T-helper 2 cell treated with Interferon-gamma antibody and Interleukin-4, amounts not matched to agents 5 μg/mL and 100 μg/mL, for 36 hours (primary cell): Measurements from ENCODE around the gene SLC9C2.
"Not testable (repeated sequence)": the region's sequence is repeated elsewhere in the genome, so short reads cannot be mapped to it uniquely, and the experiment has no call there.

Experiments
- DNase-seq: peaks from one replicate; pipeline ENCODE4 v3.0.0; 2021; ENCODE audit warnings: low spot score
- H3K27ac Mint-ChIP-seq: one replicate; pipeline ENCODE4 v1.8.0; 2021; ENCODE audit warnings: mild to moderate bottlenecking, mixed read lengths
- H3K27me3 Mint-ChIP-seq: one replicate; pipeline ENCODE4 v1.8.0; 2021; ENCODE audit warnings: low read depth, mixed read lengths
- H3K36me3 Mint-ChIP-seq: one replicate; pipeline ENCODE4 v1.8.0; 2021; ENCODE audit warnings: low read depth, mixed read lengths
- H3K4me1 Mint-ChIP-seq: one replicate; pipeline ENCODE4 v1.8.0; 2021; ENCODE audit warnings: low read depth, mixed read lengths
- H3K4me3 Mint-ChIP-seq: one replicate; pipeline ENCODE4 v1.8.0; 2022; ENCODE audit warnings: mild to moderate bottlenecking, moderate library complexity, mixed read lengths
- H3K9me3 Mint-ChIP-seq: one replicate; pipeline ENCODE4 v1.8.0; 2021; ENCODE audit warnings: mixed read lengths

The SLC9C2 gene

DNA sequence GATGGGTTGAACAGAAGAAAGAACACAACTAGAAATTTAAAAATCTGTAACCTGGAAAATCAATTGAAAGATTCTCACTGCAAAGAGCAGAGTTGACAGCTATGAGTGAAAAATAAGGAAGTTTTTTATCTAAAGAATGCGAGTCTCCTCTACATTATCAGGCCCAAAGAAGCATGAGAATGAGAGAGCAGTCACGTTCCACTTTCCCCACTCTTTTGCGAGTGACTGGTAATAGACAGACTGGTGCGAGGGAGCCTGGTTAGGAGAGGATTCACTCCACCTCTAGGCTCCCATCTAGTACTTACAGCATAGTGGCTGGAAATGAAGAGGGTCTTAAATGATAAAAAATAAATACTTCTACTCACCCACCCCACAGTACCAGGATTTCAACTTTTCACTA lies 73.8 kb downstream of the SLC9C2 start:
- Mint-ChIP-seq H3K36me3 (no peaks in the 10 kb centered on the region), H3K27me3 (no peaks in the 10 kb centered on the region), H3K4me3 (no peak overlapping the region), H3K4me1 (peaks cover 6% of the 10 kb centered on the region), H3K27ac (no peak overlapping the region), H3K9me3 (no peaks in the 10 kb centered on the region)
- DNase-seq, result no peak

DNA sequence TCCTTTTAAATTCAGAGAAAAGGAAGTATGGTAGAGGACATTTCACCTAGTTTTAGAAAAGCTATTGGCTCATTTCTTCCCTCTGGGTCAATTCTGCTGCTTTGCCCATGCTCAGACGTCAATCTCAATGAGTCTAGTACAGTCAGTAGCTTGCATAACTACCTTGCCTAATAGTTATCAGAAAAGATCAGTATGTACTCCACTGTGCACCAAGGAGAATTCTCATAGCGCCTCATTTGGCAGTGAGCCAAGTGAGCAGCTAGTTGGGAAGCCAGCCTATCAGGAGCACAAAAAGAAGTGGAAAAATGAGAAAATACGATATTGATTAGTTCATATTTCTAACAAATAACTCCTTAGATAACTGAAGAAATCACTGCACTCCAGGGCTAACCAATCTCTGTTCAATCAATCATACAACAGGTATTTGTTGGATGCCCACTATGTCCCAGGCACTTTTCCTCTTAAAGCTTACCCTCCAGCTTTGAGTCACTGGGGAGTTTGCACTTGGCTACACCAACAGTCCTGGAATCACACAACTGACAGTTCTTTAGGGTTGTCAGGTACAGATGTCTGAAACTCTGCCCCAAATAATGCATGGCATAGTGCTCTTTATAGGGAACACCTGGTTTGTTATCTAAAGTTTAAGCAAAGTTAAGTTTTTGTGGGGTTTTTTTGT lies 75.6 kb downstream of the SLC9C2 start:
- DNase-seq, result no peak
- Mint-ChIP-seq H3K27ac (no peak overlapping the region), H3K36me3 (no peaks in the 10 kb centered on the region), H3K9me3 (no peaks in the 10 kb centered on the region), H3K4me1 (peaks cover 5% of the 10 kb centered on the region), H3K27me3 (no peaks in the 10 kb centered on the region), H3K4me3 (no peak overlapping the region)

DNA sequence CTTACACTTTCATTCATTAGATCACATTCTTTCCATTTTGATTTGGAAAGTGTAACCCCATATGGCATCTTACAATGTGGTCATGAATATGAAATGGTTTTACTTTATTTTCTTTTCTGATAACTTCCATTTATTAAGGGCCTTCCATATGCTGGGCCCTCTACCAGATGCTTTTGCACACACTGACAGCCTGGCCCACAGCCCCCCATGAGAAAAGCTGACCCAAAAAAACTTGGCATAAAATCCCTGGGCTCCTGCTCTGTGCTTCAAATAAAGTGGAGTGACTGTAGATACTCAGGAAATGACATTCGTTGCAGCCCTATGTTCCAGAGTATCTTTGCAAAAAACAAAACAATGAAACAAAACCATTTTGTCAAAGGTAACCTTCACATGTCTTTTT lies 76.9 kb downstream of the SLC9C2 start:
- Mint-ChIP-seq H3K36me3 (no peaks in the 10 kb centered on the region), H3K4me1 (no peaks in the 10 kb centered on the region), H3K27ac (no peak overlapping the region), H3K9me3 (no peaks in the 10 kb centered on the region), H3K4me3 (no peak overlapping the region), H3K27me3 (no peaks in the 10 kb centered on the region)
- no peak for DNase-seq

DNA sequence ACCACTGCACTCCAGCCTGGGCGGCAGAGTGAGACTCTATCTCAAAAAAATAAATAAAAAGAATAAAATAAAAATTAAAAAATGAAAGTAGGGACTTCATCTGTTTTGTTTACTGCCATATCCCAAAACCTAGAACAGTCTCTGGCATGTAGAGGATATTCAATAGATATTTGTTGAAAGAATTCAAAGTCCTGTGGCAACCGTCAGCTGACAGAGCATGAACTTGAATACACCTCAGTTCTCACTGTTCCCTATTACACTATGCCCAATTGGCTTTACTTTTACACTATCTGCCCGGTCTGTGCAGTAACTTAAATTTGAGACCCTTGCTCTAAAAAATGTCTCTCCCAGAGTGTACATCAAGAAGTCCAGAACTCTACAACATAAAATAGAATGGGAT lies 79.5 kb downstream of the SLC9C2 start:
- H3K4me3 Mint-ChIP-seq, result no peak overlapping the region
- H3K27ac Mint-ChIP-seq, result no peak overlapping the region
- no peaks in the 10 kb centered on the region for H3K36me3 Mint-ChIP-seq
- H3K9me3 Mint-ChIP-seq, result no peaks in the 10 kb centered on the region
- H3K4me1 Mint-ChIP-seq, result peaks cover 2% of the 10 kb centered on the region
- no peaks in the 10 kb centered on the region for H3K27me3 Mint-ChIP-seq
- no peak for DNase-seq

DNA sequence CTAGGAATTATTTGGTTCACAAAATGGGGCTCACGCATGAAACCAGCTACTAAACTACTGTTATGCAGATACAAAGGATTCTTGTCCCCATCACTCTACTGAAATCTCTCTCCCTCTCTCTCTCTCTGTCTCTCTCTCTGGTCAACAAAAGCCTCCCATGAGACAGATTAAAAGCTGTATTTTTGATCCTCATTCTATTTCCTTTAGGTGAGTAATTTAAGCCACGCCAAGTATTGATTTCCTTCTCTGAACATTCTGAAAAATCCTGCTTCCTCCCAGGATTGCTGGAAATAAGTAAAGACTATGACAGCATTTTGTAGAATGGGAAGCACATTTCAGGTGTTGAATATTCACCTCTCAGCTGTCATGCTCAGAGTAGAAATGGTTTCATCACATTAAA lies 82.1 kb downstream of the SLC9C2 start:
- Mint-ChIP-seq H3K36me3 (no peaks in the 10 kb centered on the region), H3K27ac (no peak overlapping the region), H3K9me3 (no peaks in the 10 kb centered on the region), H3K27me3 (peaks cover under 1% of the 10 kb centered on the region), H3K4me1 (peaks cover 2% of the 10 kb centered on the region), H3K4me3 (no peak overlapping the region)
- DNase-seq, result no peak

DNA sequence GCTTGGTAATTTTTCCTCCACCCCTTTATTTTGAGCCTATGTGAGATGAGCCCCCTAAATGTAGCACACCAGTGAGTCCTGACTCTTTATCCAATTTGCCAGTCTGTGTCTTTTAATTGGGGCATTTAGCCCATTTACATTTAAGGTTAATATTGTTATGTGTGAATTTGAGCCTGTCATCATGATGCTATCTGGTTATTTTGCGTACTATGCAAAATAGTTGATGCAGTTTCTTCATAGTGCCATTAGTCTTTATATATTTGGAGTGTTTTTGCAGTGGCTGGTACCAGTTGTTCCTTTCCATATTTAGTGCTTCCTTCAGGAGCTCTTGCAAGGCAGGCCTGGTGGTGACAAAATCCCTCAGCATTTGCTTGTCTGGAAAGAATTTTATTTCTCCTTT lies 88.4 kb downstream of the SLC9C2 start:
- not testable (repeated sequence) for H3K9me3 Mint-ChIP-seq, H3K4me1 Mint-ChIP-seq, H3K27me3 Mint-ChIP-seq, H3K36me3 Mint-ChIP-seq, DNase-seq, H3K27ac Mint-ChIP-seq, H3K4me3 Mint-ChIP-seq

DNA sequence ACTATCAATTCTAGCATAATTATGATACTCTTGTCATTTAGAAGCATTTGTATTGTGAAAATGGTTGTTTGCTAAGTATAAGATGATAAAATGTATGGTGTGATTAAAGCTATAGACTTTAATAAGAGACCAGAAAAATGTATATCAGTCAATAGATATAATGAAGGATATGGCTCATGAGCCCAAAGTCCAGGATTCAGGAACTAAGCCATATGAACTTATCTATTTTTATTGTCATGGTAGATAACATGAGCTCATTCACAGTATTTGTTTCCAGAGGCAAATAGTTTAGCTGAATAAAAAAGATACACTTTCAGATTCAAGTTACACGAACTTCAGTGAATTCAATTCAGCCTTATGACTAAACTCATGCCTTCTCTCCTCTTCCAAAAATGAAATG lies 93.1 kb downstream of the SLC9C2 start:
- Mint-ChIP-seq H3K4me3 (no peak overlapping the region), H3K9me3 (peaks cover 8% of the 10 kb centered on the region), H3K27me3 (peaks cover 10% of the 10 kb centered on the region), H3K36me3 (no peaks in the 10 kb centered on the region), H3K27ac (no peak overlapping the region), H3K4me1 (no peaks in the 10 kb centered on the region)
- no peak for DNase-seq

DNA sequence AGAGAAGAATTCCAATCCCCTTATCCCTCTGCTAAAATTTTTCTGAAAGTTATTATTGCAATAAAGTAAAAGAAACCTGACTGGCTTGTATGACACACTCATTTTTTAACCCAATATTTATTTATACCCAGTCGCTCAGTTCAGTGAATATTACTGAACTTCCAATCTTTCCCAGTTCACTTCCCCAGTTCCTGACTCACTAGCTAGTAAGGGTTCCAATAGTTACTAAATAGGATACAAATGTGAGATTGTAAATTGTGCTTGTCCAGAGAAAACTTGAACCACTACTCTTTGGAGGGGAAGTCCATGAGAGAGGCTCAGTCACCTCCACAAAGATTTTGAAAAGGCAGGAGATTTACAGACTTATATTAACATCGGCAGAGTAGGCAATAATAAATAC lies 94.3 kb downstream of the SLC9C2 start:
- H3K27ac Mint-ChIP-seq, result no peak overlapping the region
- peaks cover 4% of the 10 kb centered on the region for H3K27me3 Mint-ChIP-seq
- no peak for DNase-seq
- peaks cover 2% of the 10 kb centered on the region for H3K9me3 Mint-ChIP-seq
- H3K4me1 Mint-ChIP-seq, result no peaks in the 10 kb centered on the region
- no peak overlapping the region for H3K4me3 Mint-ChIP-seq
- H3K36me3 Mint-ChIP-seq, result no peaks in the 10 kb centered on the region

DNA sequence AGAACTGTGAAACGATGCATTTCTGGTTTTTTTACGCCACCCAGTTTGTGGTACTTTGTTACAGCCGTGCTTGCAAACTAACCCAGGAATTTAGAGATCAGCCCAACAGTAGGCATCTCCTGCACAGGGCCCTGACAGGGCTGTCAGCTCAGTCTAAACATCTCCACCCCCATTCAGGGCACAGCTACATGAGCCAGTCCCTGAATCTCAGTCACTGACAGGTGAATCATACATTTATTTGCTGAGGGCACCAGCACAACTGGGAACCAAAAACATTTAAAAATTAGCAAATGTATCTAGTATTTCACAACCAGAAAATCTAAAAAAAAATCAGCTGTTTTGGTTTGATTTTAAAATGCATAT lies 95.0 kb downstream of the SLC9C2 start:
- H3K4me3 Mint-ChIP-seq, result no peak overlapping the region
- H3K9me3 Mint-ChIP-seq, result no peaks in the 10 kb centered on the region
- H3K4me1 Mint-ChIP-seq, result no peaks in the 10 kb centered on the region
- DNase-seq, result no peak
- no peaks in the 10 kb centered on the region for H3K36me3 Mint-ChIP-seq
- no peak overlapping the region for H3K27ac Mint-ChIP-seq
- H3K27me3 Mint-ChIP-seq, result peaks cover 2% of the 10 kb centered on the region

DNA sequence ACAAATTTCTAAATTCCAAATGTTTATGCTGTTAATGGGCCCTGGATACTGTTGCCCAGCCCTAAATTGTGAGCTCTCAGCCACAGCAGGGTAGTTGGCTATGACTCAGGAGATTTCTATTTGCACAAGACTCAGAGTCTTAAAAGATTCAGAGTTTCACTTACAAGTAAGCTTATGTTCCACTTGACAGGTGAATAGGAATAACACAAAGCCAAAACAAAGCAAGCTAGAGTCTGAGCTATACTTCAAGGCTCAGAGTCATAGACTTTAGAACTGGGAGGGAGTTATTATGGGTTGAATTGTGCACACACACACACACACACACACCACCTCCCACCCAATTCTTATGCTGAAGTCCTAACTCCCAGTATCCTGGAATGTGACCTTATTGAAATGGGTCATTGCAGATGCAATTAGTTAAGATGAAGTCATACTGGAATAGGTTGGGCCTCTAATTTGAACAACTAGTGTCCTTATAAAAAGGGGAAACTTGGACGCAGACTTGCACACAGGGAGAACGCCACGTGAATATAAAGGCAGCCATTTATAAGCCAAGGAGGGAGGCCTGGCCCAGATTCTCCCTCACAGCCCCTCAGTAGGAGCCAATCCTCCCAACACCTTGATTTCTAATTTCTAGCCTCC lies 95.5 kb downstream of the SLC9C2 start:
- no peaks in the 10 kb centered on the region for H3K9me3 Mint-ChIP-seq
- H3K27me3 Mint-ChIP-seq, result peaks cover 2% of the 10 kb centered on the region

DNA sequence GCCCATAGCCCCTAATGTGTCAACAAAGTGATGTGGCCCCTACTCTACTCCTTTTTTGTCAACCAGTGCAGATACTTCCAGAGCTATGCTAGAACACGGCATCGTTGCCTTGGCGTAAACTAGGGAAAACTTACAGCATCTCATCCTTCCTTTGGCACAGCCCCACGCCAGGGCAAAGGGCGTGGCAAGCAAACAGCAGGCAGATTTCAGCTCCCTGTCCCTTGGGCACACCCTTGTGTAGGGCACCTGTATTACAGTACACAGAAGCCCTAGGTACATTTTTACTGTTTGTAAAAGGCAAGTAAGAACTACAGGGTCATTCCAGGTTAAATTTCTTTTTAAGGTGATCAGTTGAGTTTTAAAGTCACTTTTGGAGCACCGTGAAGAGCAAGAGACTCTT lies 96.4 kb downstream of the SLC9C2 start:
- Mint-ChIP-seq H3K36me3 (no peaks in the 10 kb centered on the region), H3K27ac (no peak overlapping the region), H3K4me3 (no peak overlapping the region), H3K4me1 (no peaks in the 10 kb centered on the region), H3K27me3 (peaks cover 2% of the 10 kb centered on the region), H3K9me3 (no peaks in the 10 kb centered on the region)
- DNase-seq, result no peak

More for the DNA sequence above, 95.5 kb downstream of the SLC9C2 start:
- H3K27ac Mint-ChIP-seq, result no peak overlapping the region
- no peaks in the 10 kb centered on the region for H3K4me1 Mint-ChIP-seq
- no peaks in the 10 kb centered on the region for H3K36me3 Mint-ChIP-seq
- H3K4me3 Mint-ChIP-seq, result no peak overlapping the region
- DNase-seq, result no peak

DNA sequence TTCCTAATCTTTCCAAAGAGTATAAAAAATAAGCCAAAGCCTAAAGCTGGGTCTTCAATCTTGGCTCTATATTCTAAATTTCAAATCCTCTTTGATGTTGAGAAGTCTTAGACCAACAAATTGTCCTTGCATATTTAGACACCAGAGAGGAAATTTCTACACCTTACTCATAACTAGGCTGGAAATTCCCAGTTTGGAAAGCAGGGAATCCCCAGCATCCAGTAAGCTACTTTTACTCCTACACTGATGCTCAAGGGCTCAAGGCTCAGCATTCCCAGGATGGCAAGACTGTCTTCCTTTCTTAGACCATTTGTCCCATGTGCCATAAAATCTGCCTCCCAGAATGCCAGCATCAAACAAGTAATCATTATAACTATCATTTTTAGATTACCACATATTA lies 97.5 kb downstream of the SLC9C2 start:
- Mint-ChIP-seq H3K36me3 (no peaks in the 10 kb centered on the region), H3K9me3 (no peaks in the 10 kb centered on the region), H3K4me1 (no peaks in the 10 kb centered on the region), H3K4me3 (no peak overlapping the region), H3K27ac (no peak overlapping the region), H3K27me3 (peaks cover 2% of the 10 kb centered on the region)
- DNase-seq, result no peak

DNA sequence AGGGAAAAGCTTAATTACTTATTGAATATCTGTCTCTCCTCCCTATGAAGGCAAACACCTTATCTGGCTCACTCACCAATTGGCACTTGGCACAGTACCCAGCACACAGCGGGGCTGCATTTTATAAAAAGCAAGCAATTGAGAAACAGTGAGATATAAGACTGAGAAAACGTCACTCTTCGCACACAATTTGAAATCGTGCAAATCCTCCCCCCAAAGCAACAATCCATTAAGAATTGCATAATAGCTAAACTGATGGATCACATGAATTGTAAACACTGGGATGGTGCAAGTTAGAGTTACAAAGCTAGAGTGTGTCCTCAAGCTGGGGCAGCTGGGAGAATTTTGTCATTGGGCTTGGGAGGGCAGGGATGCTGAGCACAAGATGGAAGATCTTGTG lies 98.6 kb downstream of the SLC9C2 start:
- Mint-ChIP-seq H3K9me3 (no peaks in the 10 kb centered on the region), H3K36me3 (no peaks in the 10 kb centered on the region), H3K27ac (no peak overlapping the region), H3K4me3 (no peak overlapping the region), H3K27me3 (peaks cover 6% of the 10 kb centered on the region), H3K4me1 (no peaks in the 10 kb centered on the region)
- no peak for DNase-seq

DNA sequence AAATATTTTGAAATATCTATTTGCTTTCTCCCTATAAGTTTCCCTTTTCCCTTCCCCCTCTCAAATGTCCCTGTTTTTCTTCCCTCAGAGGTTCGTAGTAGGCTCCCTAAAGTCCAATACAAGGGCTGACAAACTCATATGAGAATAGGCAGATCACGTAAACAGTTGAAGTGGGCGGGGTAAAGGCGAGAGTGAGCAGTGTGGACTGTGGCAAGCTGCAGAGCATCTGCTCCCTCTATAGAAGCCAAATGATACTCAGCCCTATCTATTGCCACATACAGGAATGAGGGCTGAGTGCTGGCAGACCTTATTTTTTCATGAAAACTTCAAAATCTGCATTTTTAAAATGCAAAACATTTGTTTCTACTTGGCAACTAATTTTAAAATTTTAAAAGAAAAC lies 99.5 kb downstream of the SLC9C2 start:
- no peak for DNase-seq
- Mint-ChIP-seq H3K4me1 (no peaks in the 10 kb centered on the region), H3K27ac (no peak overlapping the region), H3K4me3 (no peak overlapping the region), H3K36me3 (no peaks in the 10 kb centered on the region), H3K9me3 (peaks cover 6% of the 10 kb centered on the region), H3K27me3 (peaks cover 3% of the 10 kb centered on the region)

DNA sequence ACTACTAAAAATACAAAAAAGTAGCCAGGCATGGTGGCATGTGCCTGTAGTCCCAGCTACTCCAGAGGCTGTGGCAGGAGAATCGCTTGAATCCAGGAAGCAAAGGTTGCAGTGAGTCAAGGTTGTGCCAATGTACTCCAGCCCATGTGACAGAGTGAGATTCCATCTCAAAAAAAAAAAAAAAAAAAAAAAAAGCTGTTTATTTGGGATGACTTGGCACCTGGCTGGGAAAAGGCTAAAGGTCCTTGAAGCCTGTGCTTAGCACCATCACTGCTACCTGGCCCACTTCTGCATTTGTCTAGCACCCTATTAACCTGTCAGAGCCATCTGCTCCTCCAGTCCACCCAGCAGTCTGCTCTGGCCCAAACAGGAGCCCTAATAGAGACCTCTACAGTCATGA lies 100.8 kb downstream of the SLC9C2 start:
- Mint-ChIP-seq H3K36me3 (no peaks in the 10 kb centered on the region), H3K4me3 (no peak overlapping the region), H3K27ac (no peak overlapping the region)

More for the DNA sequence above, 100.8 kb downstream of the SLC9C2 start:
- DNase-seq, result no peak
- H3K9me3 Mint-ChIP-seq, result peaks cover 9% of the 10 kb centered on the region
- peaks cover 3% of the 10 kb centered on the region for H3K27me3 Mint-ChIP-seq
- H3K4me1 Mint-ChIP-seq, result no peaks in the 10 kb centered on the region
